Smooth muscle cell of the umbilical artery (primary cell): ENCODE measurements around the gene NFKBIL1. TPM values are rescaled to one million over a fixed set of nuclear protein-coding genes. Genes with fewer than 3 reads are reported as not detected.

ENCODE experiments used
- total RNA-seq: library from RNA; depleted of rRNA; stranded (reverse); fragments of >200 nt; gene quantifications from 2 replicates; pipeline ENCODE4 v1.2.3, GENCODE V29; 2014

Gene NFKBIL1, protein sequence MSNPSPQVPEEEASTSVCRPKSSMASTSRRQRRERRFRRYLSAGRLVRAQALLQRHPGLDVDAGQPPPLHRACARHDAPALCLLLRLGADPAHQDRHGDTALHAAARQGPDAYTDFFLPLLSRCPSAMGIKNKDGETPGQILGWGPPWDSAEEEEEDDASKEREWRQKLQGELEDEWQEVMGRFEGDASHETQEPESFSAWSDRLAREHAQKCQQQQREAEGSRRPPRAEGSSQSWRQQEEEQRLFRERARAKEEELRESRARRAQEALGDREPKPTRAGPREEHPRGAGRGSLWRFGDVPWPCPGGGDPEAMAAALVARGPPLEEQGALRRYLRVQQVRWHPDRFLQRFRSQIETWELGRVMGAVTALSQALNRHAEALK
- 12.0 and 23.5 TPM in 2 replicates for total RNA-seq

DNA sequence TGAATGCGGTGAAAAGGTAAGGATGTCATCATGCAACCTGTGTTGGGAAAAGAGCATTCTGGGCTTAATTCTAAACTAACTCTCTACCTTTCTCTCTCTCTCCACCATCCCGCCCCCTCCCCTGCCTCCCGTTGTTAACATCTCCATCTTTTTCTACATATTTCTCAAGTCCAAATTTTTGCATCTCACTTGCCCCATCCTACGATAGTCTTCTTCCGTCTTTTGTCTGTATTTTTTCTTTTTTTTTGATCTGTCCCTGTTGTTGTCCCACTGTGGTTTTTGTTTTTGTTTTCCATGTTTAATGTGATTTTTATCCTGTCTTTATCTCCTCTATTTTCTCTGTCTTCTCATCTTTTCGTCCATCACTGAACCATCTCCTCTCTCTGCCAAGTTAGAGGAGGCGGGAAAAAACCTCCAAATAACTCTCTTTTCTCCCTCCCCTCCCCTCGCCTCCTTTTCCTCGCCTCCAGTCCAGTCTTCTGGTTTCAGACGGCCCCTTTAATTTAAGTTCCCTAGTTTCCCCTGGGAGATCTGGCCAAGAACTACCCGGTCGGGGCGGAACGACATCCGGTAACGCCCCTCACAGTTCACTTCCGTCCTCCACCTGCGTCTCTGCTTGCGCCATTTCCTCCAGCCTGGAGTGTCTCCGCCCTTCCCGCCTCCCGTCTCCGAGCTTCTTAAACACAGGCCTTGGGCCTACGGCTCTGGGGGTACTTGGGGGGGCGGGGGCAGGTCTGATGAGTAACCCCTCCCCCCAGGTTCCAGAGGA lies at the start of gene NFKBIL1:
TSS of gene NFKBIL1 (plus strand) at position 651 of the 769 bp plus-strand sequence. CDS start at position 738, 87 bp downstream.

DNA sequence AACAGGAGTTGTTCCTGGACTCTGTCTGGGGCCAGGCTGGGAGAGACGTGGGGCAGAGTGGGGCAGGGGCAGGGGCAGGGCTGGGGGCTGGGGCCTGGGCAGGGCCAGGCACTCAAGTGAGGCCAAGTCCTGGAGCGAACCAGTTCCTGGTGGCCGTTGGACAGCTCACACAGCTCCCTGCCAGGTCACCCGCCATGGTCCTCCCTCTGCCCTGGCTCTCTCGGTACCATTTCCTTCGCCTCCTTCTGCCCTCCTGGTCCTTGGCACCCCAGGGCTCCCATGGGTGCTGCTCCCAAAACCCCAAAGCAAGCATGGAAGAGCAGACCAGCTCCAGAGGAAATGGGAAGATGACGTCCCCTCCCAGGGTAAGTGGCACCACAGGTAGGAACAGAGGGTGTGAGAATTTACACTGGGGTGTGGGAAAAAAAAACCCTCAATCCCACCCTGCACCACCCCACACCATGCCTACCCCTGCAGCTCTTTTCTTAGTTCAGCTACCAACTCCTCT lies 18.5 kb upstream of the NFKBIL1 start, which contains the start of gene MCCD1:
TSS of gene MCCD1 (plus strand) at position 142 of the 508 bp plus-strand sequence. CDS start at position 195, 53 bp downstream.

DNA sequence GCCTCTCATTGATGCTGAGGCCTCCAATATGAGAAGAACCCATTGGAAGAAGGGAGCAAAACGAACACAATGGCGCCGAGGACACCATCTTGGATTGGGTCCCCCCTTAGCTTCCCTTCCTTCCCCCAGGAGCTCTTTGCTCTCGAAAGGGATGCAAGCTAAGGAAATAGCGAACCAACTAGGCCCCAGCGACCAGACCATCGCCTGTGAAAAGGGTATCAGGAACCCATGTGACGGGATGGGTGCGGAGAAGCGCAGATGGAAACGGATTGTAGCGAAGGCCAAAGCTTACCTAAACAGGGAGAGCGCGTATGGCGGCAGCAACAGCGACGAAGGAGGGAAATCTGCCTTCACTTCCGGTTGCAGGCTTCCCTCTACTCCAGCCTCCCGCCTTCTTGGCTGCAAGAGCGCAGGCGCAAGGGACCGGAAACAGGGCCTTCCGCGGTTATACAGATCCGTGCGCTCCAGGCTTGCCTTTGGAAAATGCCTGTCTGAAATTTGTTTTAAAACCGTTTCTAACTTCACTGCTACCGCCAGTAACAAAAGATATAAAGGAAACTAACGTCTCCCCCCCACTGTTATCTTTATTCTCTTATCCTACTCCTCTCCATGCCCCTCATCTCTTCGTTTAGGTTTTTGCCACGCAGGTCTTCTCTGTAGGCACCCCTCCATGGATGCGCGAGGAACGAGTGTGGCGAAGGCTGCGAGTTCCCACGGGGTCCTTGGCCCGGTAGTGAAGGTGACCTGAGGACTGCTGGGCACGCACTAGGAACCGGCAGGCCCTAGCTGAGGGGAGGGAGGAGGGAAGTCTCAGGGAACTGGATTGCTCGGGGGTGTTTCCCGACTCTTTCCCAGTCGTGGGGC lies 5.5 kb upstream of the NFKBIL1 start, which contains the start of gene DDX39B:
TSS of gene DDX39B (minus strand) at position 346 of the 864 bp plus-strand sequence. CDS start 1,471 bp downstream, outside the sequence.

DNA sequence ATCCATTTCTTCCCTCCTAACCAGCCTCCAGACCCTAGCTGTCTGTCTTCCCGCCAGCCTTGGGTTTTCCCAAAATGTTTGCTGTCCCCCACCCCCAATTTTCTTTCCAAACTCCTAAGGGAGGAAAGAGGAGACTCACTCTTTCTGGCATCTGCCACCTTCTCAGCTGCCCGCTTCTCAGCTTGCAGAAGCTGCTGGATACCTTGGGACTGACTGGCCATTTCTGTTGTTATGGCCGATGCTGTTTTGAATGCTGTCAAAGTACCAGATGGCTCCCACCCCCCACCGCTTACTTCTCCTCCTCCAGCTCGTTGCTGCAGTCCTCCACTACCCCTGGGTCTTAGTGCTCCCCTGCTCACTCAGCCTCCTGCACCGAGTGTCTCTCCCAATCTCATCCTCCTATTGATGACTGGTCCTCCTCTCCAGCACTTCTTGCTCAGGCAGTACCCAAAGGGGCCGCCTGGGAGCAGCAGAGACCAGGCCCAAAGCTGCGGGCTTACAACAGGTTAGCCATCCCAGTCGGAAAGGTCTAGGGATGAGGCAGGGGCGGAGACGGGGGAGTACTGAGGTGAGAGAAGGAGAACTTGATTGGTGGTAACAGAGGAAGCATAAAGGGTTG lies 960 bp upstream of the NFKBIL1 start, which contains the start of gene ATP6V1G2:
TSS of gene ATP6V1G2 (minus strand) at position 270 of the 619 bp plus-strand sequence. CDS start at position 221, 49 bp downstream.

DNA sequence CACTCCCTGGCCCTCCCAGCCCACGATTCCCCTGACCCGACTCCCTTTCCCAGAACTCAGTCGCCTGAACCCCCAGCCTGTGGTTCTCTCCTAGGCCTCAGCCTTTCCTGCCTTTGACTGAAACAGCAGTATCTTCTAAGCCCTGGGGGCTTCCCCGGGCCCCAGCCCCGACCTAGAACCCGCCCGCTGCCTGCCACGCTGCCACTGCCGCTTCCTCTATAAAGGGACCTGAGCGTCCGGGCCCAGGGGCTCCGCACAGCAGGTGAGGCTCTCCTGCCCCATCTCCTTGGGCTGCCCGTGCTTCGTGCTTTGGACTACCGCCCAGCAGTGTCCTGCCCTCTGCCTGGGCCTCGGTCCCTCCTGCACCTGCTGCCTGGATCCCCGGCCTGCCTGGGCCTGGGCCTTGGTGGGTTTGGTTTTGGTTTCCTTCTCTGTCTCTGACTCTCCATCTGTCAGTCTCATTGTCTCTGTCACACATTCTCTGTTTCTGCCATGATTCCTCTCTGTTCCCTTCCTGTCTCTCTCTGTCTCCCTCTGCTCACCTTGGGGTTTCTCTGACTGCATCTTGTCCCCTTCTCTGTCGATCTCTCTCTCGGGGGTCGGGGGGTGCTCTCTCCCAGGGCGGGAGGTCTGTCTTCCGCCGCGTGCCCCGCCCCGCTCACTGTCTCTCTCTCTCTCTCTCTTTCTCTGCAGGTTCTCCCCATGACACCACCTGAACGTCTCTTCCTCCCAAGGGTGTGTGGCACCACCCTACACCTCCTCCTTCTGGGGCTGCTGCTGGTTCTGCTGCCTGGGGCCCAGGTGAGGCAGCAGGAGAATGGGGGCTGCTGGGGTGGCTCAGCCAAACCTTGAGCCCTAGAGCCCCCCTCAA lies 24.9 kb downstream of the NFKBIL1 start, which contains the start of gene LTA:
TSS of gene LTA (plus strand) at position 249 of the 871 bp plus-strand sequence. CDS start at position 703, 454 bp downstream.

DNA sequence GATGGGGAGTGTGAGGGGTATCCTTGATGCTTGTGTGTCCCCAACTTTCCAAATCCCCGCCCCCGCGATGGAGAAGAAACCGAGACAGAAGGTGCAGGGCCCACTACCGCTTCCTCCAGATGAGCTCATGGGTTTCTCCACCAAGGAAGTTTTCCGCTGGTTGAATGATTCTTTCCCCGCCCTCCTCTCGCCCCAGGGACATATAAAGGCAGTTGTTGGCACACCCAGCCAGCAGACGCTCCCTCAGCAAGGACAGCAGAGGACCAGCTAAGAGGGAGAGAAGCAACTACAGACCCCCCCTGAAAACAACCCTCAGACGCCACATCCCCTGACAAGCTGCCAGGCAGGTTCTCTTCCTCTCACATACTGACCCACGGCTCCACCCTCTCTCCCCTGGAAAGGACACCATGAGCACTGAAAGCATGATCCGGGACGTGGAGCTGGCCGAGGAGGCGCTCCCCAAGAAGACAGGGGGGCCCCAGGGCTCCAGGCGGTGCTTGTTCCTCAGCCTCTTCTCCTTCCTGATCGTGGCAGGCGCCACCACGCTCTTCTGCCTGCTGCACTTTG lies 28.0 kb downstream of the NFKBIL1 start, which contains the start of gene TNF:
TSS of gene TNF (plus strand) at position 231 of the 567 bp plus-strand sequence. CDS start at position 408, 177 bp downstream.

DNA sequence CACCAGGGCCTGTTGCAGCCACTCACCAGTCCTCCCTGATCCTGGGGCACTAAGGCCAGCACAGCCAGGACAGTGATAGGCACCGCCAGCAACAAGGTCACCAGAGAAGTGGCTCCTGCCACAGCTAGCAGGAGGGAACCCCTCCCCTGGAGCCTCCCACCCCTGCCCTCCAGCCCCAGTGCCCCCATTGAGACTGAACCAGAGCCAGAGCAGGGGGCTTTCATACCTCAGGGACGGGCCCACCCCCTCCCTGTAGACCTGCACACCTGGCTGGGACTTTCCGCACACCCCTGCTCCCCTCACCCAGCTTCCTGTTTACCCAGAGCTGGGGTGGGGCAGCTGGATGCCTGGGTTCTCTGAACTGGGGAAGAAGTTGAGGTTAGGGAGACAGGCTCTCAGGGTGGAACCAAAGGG lies 34.8 kb downstream of the NFKBIL1 start, which contains the start of gene LTB:
TSS of gene LTB (minus strand) at position 195 of the 414 bp plus-strand sequence. CDS start at position 188, 7 bp downstream.

DNA sequence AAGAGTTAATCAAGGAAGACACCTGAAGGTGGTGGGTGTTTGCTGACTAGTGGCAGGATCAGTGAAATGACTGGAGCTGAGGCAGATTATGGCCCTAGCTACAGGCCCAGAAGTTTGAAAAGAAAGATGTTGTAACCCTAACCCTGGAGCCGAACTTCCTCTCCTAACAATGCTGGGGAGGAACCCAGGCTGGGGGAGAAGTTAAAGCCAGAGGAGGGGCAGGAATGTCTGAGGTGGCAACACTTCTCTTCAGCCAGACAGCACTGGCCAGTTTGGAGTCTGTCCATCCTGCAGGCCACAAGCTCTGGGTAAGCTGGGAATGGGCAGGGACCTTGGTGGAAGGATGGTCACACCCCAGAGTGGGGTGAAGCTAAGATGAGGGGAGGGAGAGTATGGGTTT lies 38.6 kb downstream of the NFKBIL1 start, which contains the start of gene LST1:
TSS of gene LST1 (plus strand) at position 270 of the 400 bp plus-strand sequence. CDS start 1,023 bp downstream, outside the sequence.

Other genes starting within 250 kb of the NFKBIL1 start
- 405 and 426 TPM in 2 replicates for gene HLA-B, start 190.4 kb upstream of the NFKBIL1 start, total RNA-seq
- gene MICA, start 144.0 kb upstream of the NFKBIL1 start, total RNA-seq = 83.3 and 207 TPM in 2 replicates
- 6.5 and 9.6 TPM in 2 replicates for gene MICB, start 49.5 kb upstream of the NFKBIL1 start, total RNA-seq
- not detected in 2 replicates for gene MCCD1, start 18.6 kb upstream of the NFKBIL1 start, total RNA-seq
- gene DDX39B, start 5.6 kb upstream of the NFKBIL1 start, total RNA-seq = 222 and 273 TPM in 2 replicates
- 2.6 and 3.3 TPM in 2 replicates for gene ATP6V1G2, start 1.0 kb upstream of the NFKBIL1 start, total RNA-seq
- not detected in 2 replicates for gene LTA, start 24.7 kb downstream of the NFKBIL1 start, total RNA-seq
- gene TNF, start 28.0 kb downstream of the NFKBIL1 start, total RNA-seq = under 0.01 TPM in 1 of 2 replicates, not detected in the other
- gene LTB, start 34.8 kb downstream of the NFKBIL1 start, total RNA-seq = not detected in 2 replicates
- not detected in 2 replicates for gene LST1, start 38.7 kb downstream of the NFKBIL1 start, total RNA-seq
- gene NCR3, start 45.4 kb downstream of the NFKBIL1 start, total RNA-seq = not detected in 2 replicates
- not detected in 2 replicates for gene AIF1, start 67.6 kb downstream of the NFKBIL1 start, total RNA-seq
- gene PRRC2A, start 73.1 kb downstream of the NFKBIL1 start, total RNA-seq = 29.1 and 76.5 TPM in 2 replicates
- 116 and 226 TPM in 2 replicates for gene BAG6, start 105.1 kb downstream of the NFKBIL1 start, total RNA-seq
- 0.60 and 0.89 TPM in 2 replicates for gene APOM, start 108.3 kb downstream of the NFKBIL1 start, total RNA-seq
- 16.6 and 22.0 TPM in 2 replicates for gene C6orf47, start 113.2 kb downstream of the NFKBIL1 start, total RNA-seq
- 10.1 and 10.3 TPM in 2 replicates for gene GPANK1, start 117.4 kb downstream of the NFKBIL1 start, total RNA-seq
- gene CSNK2B, start 118.5 kb downstream of the NFKBIL1 start, total RNA-seq = 73.6 and 90.3 TPM in 2 replicates
- 2.9 and 3.0 TPM in 2 replicates for gene LY6G5B, start 122.4 kb downstream of the NFKBIL1 start, total RNA-seq
- 0.51 and 0.59 TPM in 2 replicates for gene LY6G5C, start 133.5 kb downstream of the NFKBIL1 start, total RNA-seq
- 38.6 and 56.1 TPM in 2 replicates for gene ABHD16A, start 155.7 kb downstream of the NFKBIL1 start, total RNA-seq
- gene LY6G6F, start 159.3 kb downstream of the NFKBIL1 start, total RNA-seq = not detected in 2 replicates
- not detected in 2 replicates for gene LY6G6D, start 167.7 kb downstream of the NFKBIL1 start, total RNA-seq
- not detected in 2 replicates for gene LY6G6C, start 174.1 kb downstream of the NFKBIL1 start, total RNA-seq
- not detected in 2 replicates for gene MPIG6B, start 175.8 kb downstream of the NFKBIL1 start, total RNA-seq
- gene DDAH2, start 181.7 kb downstream of the NFKBIL1 start, total RNA-seq = 54.9 and 59.1 TPM in 2 replicates
- 514 and 620 TPM in 2 replicates for gene CLIC1, start 188.9 kb downstream of the NFKBIL1 start, total RNA-seq
- 3.6 and 10.9 TPM in 2 replicates for gene MSH5, start 192.4 kb downstream of the NFKBIL1 start, total RNA-seq
- 1.2 TPM in 2 replicates for gene SAPCD1, start 215.0 kb downstream of the NFKBIL1 start, total RNA-seq
- gene VWA7, start 229.7 kb downstream of the NFKBIL1 start, total RNA-seq = 0.09 TPM in 1 of 2 replicates, not detected in the other
- gene VARS1, start 248.1 kb downstream of the NFKBIL1 start, total RNA-seq = 67.4 and 123 TPM in 2 replicates